ENCODE measurements around the gene ZNF492. TPM values are rescaled to one million over a fixed set of nuclear protein-coding genes. Genes with fewer than 3 reads are reported as not detected.
"Not testable (repeated sequence)": the region's sequence is repeated elsewhere in the genome, so short reads cannot be mapped to it uniquely, and the experiment has no call there.

Gene ZNF492
- polyA plus RNA-seq, 1 donor from 2014 or later, result not detected

GRCh38 chr19:22628401-22628800 lies 5.7 kb upstream of the ZNF492 start:
- H3K36me3 ChIP-seq (ENCODE audit: insufficient read depth, low read length), result no peaks in the 10 kb centered on the region
- no peak overlapping the region for H2AFZ ChIP-seq (ENCODE audit: low read depth, low read length)
- H3K27me3 ChIP-seq (ENCODE audit: insufficient read depth, low read depth, low read length), result no peaks in the 10 kb centered on the region
- no peak overlapping the region for H3K4me2 ChIP-seq (ENCODE audit: low read length)
- no peaks in the 10 kb centered on the region for H3K79me2 ChIP-seq (replicated peaks; ENCODE audit: insufficient read depth, low read length)
- no peaks in the 10 kb centered on the region for H3F3A ChIP-seq (ENCODE audit: insufficient read depth, low read length, poor library complexity, severe bottlenecking)
- TF ChIP-seq RAD21 (conservative IDR thresholded peaks at IDR 0.05) (no peak), CTCF (IDR thresholded peaks at IDR 0.05; ENCODE audit: poor library complexity, severe bottlenecking) (no peak), EP300 (conservative IDR thresholded peaks at IDR 0.05; ENCODE audit: poor library complexity, severe bottlenecking) (no peak), POLR2AphosphoS5 (IDR thresholded peaks at IDR 0.05) (no peak), TAF1 (IDR thresholded peaks at IDR 0.05; ENCODE audit: low read depth) (no peak), MXI1 (conservative IDR thresholded peaks at IDR 0.05; ENCODE audit: poor library complexity, severe bottlenecking) (no peak), SMC3 (conservative IDR thresholded peaks at IDR 0.05; ENCODE audit: poor library complexity) (no peak)
- H3K9ac ChIP-seq (ENCODE audit: low read length), result no peak overlapping the region
- no peaks in the 10 kb centered on the region for H3K9me2 ChIP-seq (ENCODE audit: insufficient read depth, low read length)
- no peaks in the 10 kb centered on the region for H4K20me1 ChIP-seq (ENCODE audit: insufficient read depth)
- no peak overlapping the region for H3K27ac ChIP-seq (ENCODE audit: low read length)
- H3K9me3 ChIP-seq (ENCODE audit: low read length), result peaks cover 5% of the 10 kb centered on the region
- H3K4me3 ChIP-seq (ENCODE audit: low read length), result no peak overlapping the region

- Histone ChIP-seq H3K4me3 (ENCODE audit: low read length) (no peak overlapping the region), H3K79me2 (replicated peaks; ENCODE audit: insufficient read depth, low read length) (no peaks in the 10 kb centered on the region)
Observed at GRCh38 chr19:22634450-22634827, 315 bp downstream of the ZNF492 start.

GRCh38 chr19:22685493-22685892 lies 51.4 kb downstream of the ZNF492 start:
- H3F3A ChIP-seq (ENCODE audit: insufficient read depth, low read length, poor library complexity, severe bottlenecking); H3K4me3 ChIP-seq (ENCODE audit: low read length); H3K27ac ChIP-seq (ENCODE audit: low read length); H3K4me2 ChIP-seq (ENCODE audit: low read length); H3K36me3 ChIP-seq (ENCODE audit: insufficient read depth, low read length); H3K79me2 ChIP-seq (replicated peaks; ENCODE audit: insufficient read depth, low read length); H4K20me1 ChIP-seq (ENCODE audit: insufficient read depth); H3K9me2 ChIP-seq (ENCODE audit: insufficient read depth, low read length); H2AFZ ChIP-seq (ENCODE audit: low read depth, low read length); H3K27me3 ChIP-seq (ENCODE audit: insufficient read depth, low read depth, low read length); H3K9ac ChIP-seq (ENCODE audit: low read length); H3K9me3 ChIP-seq (ENCODE audit: low read length): not testable (repeated sequence)

More at GRCh38 chr19:22634450-22634827, 315 bp downstream of the ZNF492 start:
- TF ChIP-seq MXI1 (conservative IDR thresholded peaks at IDR 0.05; ENCODE audit: poor library complexity, severe bottlenecking), result no peak
- no peak for TF ChIP-seq EZH2 (IDR thresholded peaks at IDR 0.05; ENCODE audit: borderline replicate concordance, insufficient read depth, low read length, poor library complexity, severe bottlenecking)
- no peak for TF ChIP-seq REST (IDR thresholded peaks at IDR 0.05; ENCODE audit: borderline replicate concordance)
- TF ChIP-seq POLR2AphosphoS5 (IDR thresholded peaks at IDR 0.05), result no peak
- no peak for TF ChIP-seq EP300 (conservative IDR thresholded peaks at IDR 0.05; ENCODE audit: poor library complexity, severe bottlenecking)
- H3K4me2 ChIP-seq (ENCODE audit: low read length), result no peak overlapping the region
- no peaks in the 10 kb centered on the region for H3K36me3 ChIP-seq (ENCODE audit: insufficient read depth, low read length)
- no peaks in the 10 kb centered on the region for H3F3A ChIP-seq (ENCODE audit: insufficient read depth, low read length, poor library complexity, severe bottlenecking)
- no peaks in the 10 kb centered on the region for H3K9me3 ChIP-seq (ENCODE audit: low read length)
- no peak overlapping the region for H3K9ac ChIP-seq (ENCODE audit: low read length)
- no peak overlapping the region for H2AFZ ChIP-seq (ENCODE audit: low read depth, low read length)
- no peaks in the 10 kb centered on the region for H3K9me2 ChIP-seq (ENCODE audit: insufficient read depth, low read length)
- H3K27ac ChIP-seq (ENCODE audit: low read length), result no peak overlapping the region
- no peaks in the 10 kb centered on the region for H4K20me1 ChIP-seq (ENCODE audit: insufficient read depth)
- no peaks in the 10 kb centered on the region for H3K27me3 ChIP-seq (ENCODE audit: insufficient read depth, low read depth, low read length)

GRCh38 chr19:22702661-22703060 lies 68.5 kb downstream of the ZNF492 start:
- H3K4me2 ChIP-seq (ENCODE audit: low read length); H3K27me3 ChIP-seq (ENCODE audit: insufficient read depth, low read depth, low read length); H3K9me2 ChIP-seq (ENCODE audit: insufficient read depth, low read length); H3K4me3 ChIP-seq (ENCODE audit: low read length); H3K27ac ChIP-seq (ENCODE audit: low read length); H3K9ac ChIP-seq (ENCODE audit: low read length); H3K36me3 ChIP-seq (ENCODE audit: insufficient read depth, low read length); H2AFZ ChIP-seq (ENCODE audit: low read depth, low read length); H3F3A ChIP-seq (ENCODE audit: insufficient read depth, low read length, poor library complexity, severe bottlenecking); H4K20me1 ChIP-seq (ENCODE audit: insufficient read depth); H3K79me2 ChIP-seq (replicated peaks; ENCODE audit: insufficient read depth, low read length): not testable (repeated sequence)
- peaks cover 13% of the 10 kb centered on the region for H3K9me3 ChIP-seq (ENCODE audit: low read length)

- not testable (repeated sequence) for H3K27me3 ChIP-seq (ENCODE audit: insufficient read depth, low read depth, low read length); H3K36me3 ChIP-seq (ENCODE audit: insufficient read depth, low read length); H3K9ac ChIP-seq (ENCODE audit: low read length); H3F3A ChIP-seq (ENCODE audit: insufficient read depth, low read length, poor library complexity, severe bottlenecking); H3K4me3 ChIP-seq (ENCODE audit: low read length); H3K4me2 ChIP-seq (ENCODE audit: low read length); H4K20me1 ChIP-seq (ENCODE audit: insufficient read depth); H2AFZ ChIP-seq (ENCODE audit: low read depth, low read length); H3K79me2 ChIP-seq (replicated peaks; ENCODE audit: insufficient read depth, low read length); H3K9me2 ChIP-seq (ENCODE audit: insufficient read depth, low read length); H3K27ac ChIP-seq (ENCODE audit: low read length)
- peaks cover 13% of the 10 kb centered on the region for H3K9me3 ChIP-seq (ENCODE audit: low read length)
Observed at GRCh38 chr19:22703096-22703495, 69.0 kb downstream of the ZNF492 start.

Measured in neural cell (in vitro differentiated cells).